ENCODE results near the gene AATF. TPM values are rescaled to one million over a fixed set of nuclear protein-coding genes. Genes with fewer than 3 reads are reported as not detected.

The AATF gene
- total and polyA plus RNA-seq, 11 donors, result 15.2 to 51.6 (median 28.9) TPM

- Histone ChIP-seq H3K9me3 (no peaks in the 10 kb centered on the region), H3K27me3 (peaks cover 94 to 100% (median 99%) of the 10 kb centered on the region in 9 donors), H3K4me1 (peaks cover 9 to 71% (median 61%) of the 10 kb centered on the region in 12 donors), H3K4me3 (peak overlapping the region in 6 of 12 donors; percentile 14 to 43 (median 28)), H3K36me3 (no peaks in the 10 kb centered on the region), H3K27ac (no peak overlapping the region)
- intact Hi-C loops (cut with DNase I), result no loop called here
- DNase-seq, result no peak
- TF ChIP-seq CTCF (IDR thresholded peaks at IDR 0.05), result no peak
- TF ChIP-seq POLR2A (IDR thresholded peaks at IDR 0.05), result no peak
- no peak for ATAC-seq
- 4 to 7% (median 6%) methylated on average over 19 to 23 of the region's 23 CpGs for WGBS, 4 donors
Observed at GRCh38 chr17:36933512-36934143, 15.1 kb upstream of the AATF start.

- Histone ChIP-seq H3K27ac (no peak overlapping the region), H3K27me3 (peaks cover 94 to 100% (median 99%) of the 10 kb centered on the region in 9 donors), H3K9me3 (no peaks in the 10 kb centered on the region), H3K4me3 (peak overlapping the region in 11 of 12 donors; percentile 6 to 43 (median 27)), H3K36me3 (no peaks in the 10 kb centered on the region), H3K4me1 (peaks cover 10 to 77% (median 64%) of the 10 kb centered on the region in 12 donors)
- TF ChIP-seq CTCF (IDR thresholded peaks at IDR 0.05) (no peak), POLR2A (IDR thresholded peaks at IDR 0.05) (no peak)
- 2% methylated on average over 16 to 26 of the region's 26 CpGs for WGBS, 4 donors
- DNase-seq (no peak), ATAC-seq (no peak)
- intact Hi-C loops (cut with DNase I), result no loop called here
Observed at GRCh38 chr17:36934144-36934691, 14.5 kb upstream of the AATF start.

GRCh38 chr17:36934692-36935630, 13.8 kb upstream of the AATF start:
- Histone ChIP-seq H3K36me3 (no peaks in the 10 kb centered on the region), H3K9me3 (no peaks in the 10 kb centered on the region), H3K27me3 (peaks cover 94 to 100% (median 100%) of the 10 kb centered on the region in 9 donors), H3K27ac (no peak overlapping the region), H3K4me3 (peak overlapping the region; percentile 6 to 43 (median 26)), H3K4me1 (peaks cover 10 to 85% (median 65%) of the 10 kb centered on the region in 12 donors)
- no peak for ATAC-seq
- 2 to 3% (median 2%) methylated on average over 37 to 79 of the region's 79 CpGs for WGBS, 4 donors
- intact Hi-C loops (cut with DNase I), result no loop called here
- TF ChIP-seq POLR2A (IDR thresholded peaks at IDR 0.05) (no peak), CTCF (IDR thresholded peaks at IDR 0.05) (no peak)
- DNase-seq, result peak in 1 of 5 donors; percentile 65
